ENCODE data around the gene COA5.
"Not testable (repeated sequence)": the region's sequence is repeated elsewhere in the genome, so short reads cannot be mapped to it uniquely, and the experiment has no call there.

Gene COA5

GRCh38 chr2:98606431-98606830, 1.9 kb downstream of the COA5 start:
- DNase-seq (ENCODE audit: low read depth), result no peak

- DNase-seq (ENCODE audit: low read depth), result no peak
Observed at GRCh38 chr2:98605076-98605475, 3.2 kb downstream of the COA5 start.

GRCh38 chr2:98604547-98604946, 3.8 kb downstream of the COA5 start:
- no peak for DNase-seq (ENCODE audit: low read depth)

GRCh38 chr2:98601532-98602132, 6.7 kb downstream of the COA5 start:
- DNase-seq (ENCODE audit: low read depth), result no peak

GRCh38 chr2:98598781-98599428, 9.4 kb downstream of the COA5 start:
- no peak for DNase-seq (ENCODE audit: low read depth)

GRCh38 chr2:98594665-98595064, 13.6 kb downstream of the COA5 start:
- DNase-seq (ENCODE audit: low read depth), result not testable (repeated sequence)

GRCh38 chr2:98592565-98592964, 15.7 kb downstream of the COA5 start:
- DNase-seq (ENCODE audit: low read depth), result no peak

GRCh38 chr2:98589489-98589888, 18.8 kb downstream of the COA5 start:
- no peak for DNase-seq (ENCODE audit: low read depth)

GRCh38 chr2:98588880-98589431, 19.4 kb downstream of the COA5 start:
- no peak for DNase-seq (ENCODE audit: low read depth)

- DNase-seq (ENCODE audit: low read depth), result no peak
Observed at GRCh38 chr2:98586551-98587140, 21.7 kb downstream of the COA5 start.

- DNase-seq (ENCODE audit: low read depth), result no peak
Observed at GRCh38 chr2:98585386-98585785, 22.9 kb downstream of the COA5 start.

- no peak for DNase-seq (ENCODE audit: low read depth)
Observed at GRCh38 chr2:98583816-98584618, 24.3 kb downstream of the COA5 start.

GRCh38 chr2:98583276-98583675, 25.0 kb downstream of the COA5 start:
- DNase-seq (ENCODE audit: low read depth), result no peak

GRCh38 chr2:98582523-98582922, 25.8 kb downstream of the COA5 start:
- DNase-seq (ENCODE audit: low read depth), result no peak

- no peak for DNase-seq (ENCODE audit: low read depth)
Observed at GRCh38 chr2:98580656-98581284, 27.5 kb downstream of the COA5 start.

- DNase-seq (ENCODE audit: low read depth), result no peak
Observed at GRCh38 chr2:98579926-98580325, 28.4 kb downstream of the COA5 start.

- no peak for DNase-seq (ENCODE audit: low read depth)
Observed at GRCh38 chr2:98578231-98578630, 30.1 kb downstream of the COA5 start.

- no peak for DNase-seq (ENCODE audit: low read depth)
Observed at GRCh38 chr2:98577313-98577712, 31.0 kb downstream of the COA5 start.

GRCh38 chr2:98576666-98577312, 31.5 kb downstream of the COA5 start:
- no peak for DNase-seq (ENCODE audit: low read depth)

- DNase-seq (ENCODE audit: low read depth), result no peak
Observed at GRCh38 chr2:98573426-98573825, 34.9 kb downstream of the COA5 start.

- DNase-seq (ENCODE audit: low read depth), result no peak
Observed at GRCh38 chr2:98572676-98573075, 35.6 kb downstream of the COA5 start.

- no peak for DNase-seq (ENCODE audit: low read depth)
Observed at GRCh38 chr2:98572211-98572610, 36.1 kb downstream of the COA5 start.
